CD14-positive monocyte (primary cell): ENCODE data around the gene NNMT. TPM values are rescaled to one million over a fixed set of nuclear protein-coding genes. Genes with fewer than 3 reads are reported as not detected.
A peak's percentile ranks its signal among the peaks of the same experiment; 100 is the strongest.

Source experiments
- DNase-seq, 3 donors: peaks; one replicate each; pipeline ENCODE4 v3.0.0-alpha.2; 2011 to 2022
- H2AFZ ChIP-seq: 2 replicates; pipeline ENCODE4 v1.6.0; 2012; ENCODE audit warnings: mild to moderate bottlenecking, low read depth, low read length, inconsistent platforms; ENCODE audit not compliant: insufficient read depth, poor library complexity, severe bottlenecking
- H3K27ac ChIP-seq, 2 donors: 1 replicate in 1 of 2; 2 replicates in 1 of 2; pipeline ENCODE4 v1.5.1; 2012 to 2013; ENCODE audit warnings: low read length in 2 of 2, control low read depth in 1 of 2, inconsistent platforms in 1 of 2, low read depth in 1 of 2, mild to moderate bottlenecking in 1 of 2
- H3K27me3 ChIP-seq, 2 donors: one replicate each; pipeline versions ENCODE4 v1.6.0 to v1.6.1; 2011 to 2013; ENCODE audit warnings: low read length in 2 of 2; ENCODE audit not compliant: control insufficient read depth in 2 of 2, insufficient read depth in 2 of 2
- H3K36me3 ChIP-seq, 2 donors: replicated peaks in 1 of 2; 1 replicate in 1 of 2; 2 replicates in 1 of 2; pipeline versions ENCODE4 v1.5.1 to v1.6.1; 2012 to 2013; ENCODE audit warnings: low read length in 2 of 2, control low read depth in 1 of 2, inconsistent platforms in 1 of 2, mild to moderate bottlenecking in 1 of 2; ENCODE audit not compliant: insufficient read depth in 2 of 2, control insufficient read depth in 1 of 2
- H3K4me1 ChIP-seq, 2 donors: 1 replicate in 1 of 2; 2 replicates in 1 of 2; pipeline versions ENCODE4 v1.5.1 to v1.6.1; 2012 to 2013; ENCODE audit warnings: low read length in 2 of 2, control low read depth in 1 of 2, inconsistent platforms in 1 of 2, mild to moderate bottlenecking in 1 of 2, moderate library complexity in 1 of 2; ENCODE audit not compliant: insufficient read depth in 2 of 2, control insufficient read depth in 1 of 2
- H3K4me2 ChIP-seq: replicated peaks from 2 replicates; pipeline ENCODE3; 2012; ENCODE audit warnings: low read length, moderate library complexity, mild to moderate bottlenecking; ENCODE audit not compliant: poor library complexity, severe bottlenecking; ENCODE audit errors: extremely low read depth
- H3K4me3 ChIP-seq, 3 experiments: fragments of 200-600 bp in 1 of 3; sonication (generic) in 1 of 3; replicated peaks in 1 of 3; 1 replicate in 2 of 3; 2 replicates in 1 of 3; pipeline ENCODE4 v1.5.1; 2011 to 2013; ENCODE audit warnings: low read length in 3 of 3, mild to moderate bottlenecking in 3 of 3, control low read depth in 2 of 3, low read depth in 2 of 3, inconsistent platforms in 1 of 3, moderate library complexity in 1 of 3
- H3K79me2 ChIP-seq: 2 replicates; pipeline ENCODE4 v1.6.0; 2012; ENCODE audit warnings: mild to moderate bottlenecking, control low read depth, inconsistent platforms, low read length, moderate library complexity; ENCODE audit not compliant: insufficient read depth
- H3K9ac ChIP-seq: 2 replicates; pipeline ENCODE4 v1.6.0; 2017; ENCODE audit warnings: low read length, mild to moderate bottlenecking; ENCODE audit not compliant: insufficient read depth, poor library complexity, severe bottlenecking
- H3K9me3 ChIP-seq, 2 donors: replicated peaks in 1 of 2; 1 replicate in 1 of 2; 2 replicates in 1 of 2; pipeline versions ENCODE4 v1.5.1 to v1.6.1; 2012 to 2013; ENCODE audit warnings: low read length in 2 of 2, control low read depth in 1 of 2; ENCODE audit not compliant: control insufficient read depth in 1 of 2, insufficient read depth in 1 of 2
- H4K20me1 ChIP-seq: 2 replicates; pipeline ENCODE4 v1.6.0; 2012; ENCODE audit warnings: mild to moderate bottlenecking, low read length, control low read depth, moderate library complexity; ENCODE audit not compliant: insufficient read depth
- H3K27ac Mint-ChIP-seq, 7 donors: one replicate each; pipeline ENCODE4 v1.8.0; 2020; ENCODE audit warnings: mild to moderate bottlenecking in 7 of 7, mixed read lengths in 7 of 7, moderate library complexity in 6 of 7, inconsistent platforms in 2 of 7
- H3K27me3 Mint-ChIP-seq, 3 donors: one replicate each; pipeline ENCODE4 v1.8.0; 2021 to 2022; ENCODE audit warnings: low read depth in 3 of 3, mild to moderate bottlenecking in 3 of 3, mixed read lengths in 3 of 3, moderate library complexity in 3 of 3, inconsistent platforms in 1 of 3
- H3K36me3 Mint-ChIP-seq, 2 donors: one replicate each; pipeline ENCODE4 v1.8.0; 2020; ENCODE audit warnings: mixed read lengths in 2 of 2, inconsistent platforms in 1 of 2, mild to moderate bottlenecking in 1 of 2
- H3K4me1 Mint-ChIP-seq: one replicate; pipeline ENCODE4 v1.8.0; 2020; ENCODE audit warnings: mild to moderate bottlenecking, mixed read lengths
- H3K4me3 Mint-ChIP-seq, 2 donors: one replicate each; pipeline ENCODE4 v1.8.0; 2020; ENCODE audit warnings: mild to moderate bottlenecking in 2 of 2, mixed read lengths in 2 of 2, moderate library complexity in 1 of 2
- H3K9me3 Mint-ChIP-seq, 7 donors: one replicate each; pipeline ENCODE4 v1.8.0; 2020 to 2022; ENCODE audit warnings: mixed read lengths in 7 of 7, mild to moderate bottlenecking in 6 of 7, moderate library complexity in 6 of 7, inconsistent platforms in 2 of 7
- WGBS: methylation state at CpG from one replicate; pipeline ENCODE4 v1.1.5; 2013; ENCODE audit warnings: missing lambda C conversion rate; ENCODE audit not compliant: insufficient coverage; 5-methylcytosine and 5-hydroxymethylcytosine counted together
- intact Hi-C, 2 donors: fragments of 100-400 bp; cut with micrococcal nuclease; formaldehyde crosslinking; loops; one replicate each; pipeline versions ENCODE4 v1.15.0 to v1.15.1; 2023
- polyA plus RNA-seq, 3 donors: library from polyadenylated mRNA; depleted of rRNA in 1 of 3; unstranded in 2 of 3; stranded (reverse) in 1 of 3; fragments of 300-500 nt in 2 of 3; fragments of >200 nt in 1 of 3; fragmentation: Illumina TruSeq in 2 of 3; gene quantifications; 1 replicate in 2 of 3; 2 replicates in 1 of 3; pipeline ENCODE4 v1.2.3, GENCODE V29; 2012 to 2021
- TF ChIP-seq, protein P1 (sequence below): fragments of 200-600 bp; IDR thresholded peaks from one replicate; pipeline ENCODE4 v1.8.0; 2022; ENCODE audit warnings: antibody characterized with exemption, mild to moderate bottlenecking

Gene NNMT
- polyA plus RNA-seq, 3 donors, result not detected

DNA sequence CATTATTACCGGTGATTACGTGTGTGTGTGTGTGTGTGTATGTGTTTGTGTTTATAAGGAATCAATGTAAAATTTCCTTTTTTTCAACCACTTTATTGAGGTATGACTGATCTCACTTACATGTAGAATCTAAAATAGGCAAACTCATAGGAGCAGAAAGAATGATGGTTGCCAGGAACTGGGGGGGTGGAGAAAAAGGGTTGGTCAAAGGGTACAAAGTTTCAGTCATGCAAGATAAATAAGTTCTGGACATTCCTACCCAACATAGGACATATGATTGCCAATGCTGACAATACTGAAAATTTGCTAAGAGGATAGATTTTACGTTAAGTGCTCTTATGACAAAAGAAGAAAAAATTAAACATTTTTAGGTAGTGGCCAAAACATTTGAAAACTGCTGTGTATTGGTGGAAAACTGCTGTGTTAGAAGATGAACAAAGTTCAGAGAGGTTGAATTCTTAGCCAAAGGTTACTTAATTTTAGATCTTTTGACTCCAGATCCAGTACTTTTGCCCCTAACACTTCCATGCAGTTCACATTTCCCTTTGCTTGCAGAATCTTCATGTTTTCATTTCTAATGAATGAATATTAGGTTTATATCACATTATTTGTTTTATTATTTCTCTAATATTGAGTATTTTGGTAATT is 49.5 kb downstream of the NNMT start:
- peaks cover 0 to 6% (median 1%) of the 10 kb centered on the region in 3 donors for H3K27me3 Mint-ChIP-seq
- WGBS, result no CpG with 5 or more reads among the region's 3 CpGs
- H3K27me3 ChIP-seq, result no peaks in the 10 kb centered on the region
- H3K4me1 Mint-ChIP-seq, result peaks cover 22% of the 10 kb centered on the region
- H3K36me3 ChIP-seq, result no peaks in the 10 kb centered on the region
- no peak overlapping the region for H3K9ac ChIP-seq
- H3K27ac ChIP-seq, result no peak overlapping the region
- intact Hi-C loops, result loop anchor here in 1 of 2 donors (10.0 kb wide), 2 partner anchors 89 to 419 kb away; partner anchors contain the start of gene REXO2
- TF ChIP-seq, protein P1, sequence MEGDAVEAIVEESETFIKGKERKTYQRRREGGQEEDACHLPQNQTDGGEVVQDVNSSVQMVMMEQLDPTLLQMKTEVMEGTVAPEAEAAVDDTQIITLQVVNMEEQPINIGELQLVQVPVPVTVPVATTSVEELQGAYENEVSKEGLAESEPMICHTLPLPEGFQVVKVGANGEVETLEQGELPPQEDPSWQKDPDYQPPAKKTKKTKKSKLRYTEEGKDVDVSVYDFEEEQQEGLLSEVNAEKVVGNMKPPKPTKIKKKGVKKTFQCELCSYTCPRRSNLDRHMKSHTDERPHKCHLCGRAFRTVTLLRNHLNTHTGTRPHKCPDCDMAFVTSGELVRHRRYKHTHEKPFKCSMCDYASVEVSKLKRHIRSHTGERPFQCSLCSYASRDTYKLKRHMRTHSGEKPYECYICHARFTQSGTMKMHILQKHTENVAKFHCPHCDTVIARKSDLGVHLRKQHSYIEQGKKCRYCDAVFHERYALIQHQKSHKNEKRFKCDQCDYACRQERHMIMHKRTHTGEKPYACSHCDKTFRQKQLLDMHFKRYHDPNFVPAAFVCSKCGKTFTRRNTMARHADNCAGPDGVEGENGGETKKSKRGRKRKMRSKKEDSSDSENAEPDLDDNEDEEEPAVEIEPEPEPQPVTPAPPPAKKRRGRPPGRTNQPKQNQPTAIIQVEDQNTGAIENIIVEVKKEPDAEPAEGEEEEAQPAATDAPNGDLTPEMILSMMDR, result no peak
- DNase-seq, result no peak
- peak overlapping the region in 1 of 7 donors; percentile 35 for H3K27ac Mint-ChIP-seq
- no peaks in the 10 kb centered on the region for H3K79me2 ChIP-seq
- H3K4me3 Mint-ChIP-seq, result no peak overlapping the region
- H3K9me3 ChIP-seq, result no peaks in the 10 kb centered on the region
- H4K20me1 ChIP-seq, result no peaks in the 10 kb centered on the region
- no peak overlapping the region for H3K4me3 ChIP-seq
- peaks cover 6 to 11% of the 10 kb centered on the region in 2 donors for H3K4me1 ChIP-seq
- no peak overlapping the region for H2AFZ ChIP-seq
- H3K9me3 Mint-ChIP-seq, result no peaks in the 10 kb centered on the region
- no peaks in the 10 kb centered on the region for H3K36me3 Mint-ChIP-seq
- no peak overlapping the region for H3K4me2 ChIP-seq

DNA sequence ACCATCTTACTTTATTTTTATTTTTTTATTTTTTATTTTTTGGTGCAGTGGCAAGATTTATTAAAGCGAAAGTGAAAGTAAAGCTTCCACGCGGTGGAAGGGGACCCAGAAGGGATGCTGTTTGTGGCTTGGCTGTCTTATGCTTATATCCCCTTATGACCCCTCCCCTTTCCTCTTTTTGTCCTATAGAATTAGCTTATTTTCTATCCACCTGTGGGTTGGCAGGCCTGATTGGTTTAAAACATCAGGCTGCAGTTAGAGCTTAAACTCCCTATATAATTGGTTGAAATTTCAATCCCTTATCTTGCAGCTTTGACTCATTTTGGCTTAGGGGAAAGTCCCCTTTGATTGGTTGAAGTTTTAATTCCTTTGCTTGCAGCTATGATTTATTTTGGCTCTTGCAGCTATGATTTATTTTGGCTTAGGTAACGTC is 50.5 kb downstream of the NNMT start:
- no peaks in the 10 kb centered on the region for H3K9me3 ChIP-seq
- no peaks in the 10 kb centered on the region for H3K79me2 ChIP-seq
- H3K27ac ChIP-seq, result no peak overlapping the region
- Mint-ChIP-seq H3K9me3 (no peaks in the 10 kb centered on the region), H3K36me3 (no peaks in the 10 kb centered on the region), H3K27ac (peak overlapping the region in 1 of 7 donors; percentile 69), H3K27me3 (peaks cover 0 to 7% (median 4%) of the 10 kb centered on the region in 3 donors), H3K4me3 (peak overlapping the region; percentile 54 to 82), H3K4me1 (peaks cover 14% of the 10 kb centered on the region)
- WGBS, result no CpG with 5 or more reads among the region's 4 CpGs
- H2AFZ ChIP-seq, result peak overlapping the region; percentile 55
- intact Hi-C loops, result loop anchor here in 1 of 2 donors (10.0 kb wide), 2 partner anchors 88 to 418 kb away; partner anchors contain the start of gene REXO2
- no peak overlapping the region for H3K9ac ChIP-seq
- H4K20me1 ChIP-seq, result no peaks in the 10 kb centered on the region
- peak overlapping the region; percentile 50 for H3K4me2 ChIP-seq
- H3K4me1 ChIP-seq, result peaks cover 3 to 7% of the 10 kb centered on the region in 2 donors
- DNase-seq, result peak; percentile 29 to 65 (median 42)
- no peaks in the 10 kb centered on the region for H3K27me3 ChIP-seq
- peak overlapping the region; percentile 31 to 61 (median 45) for H3K4me3 ChIP-seq
- TF ChIP-seq, protein P1, result no peak
- no peaks in the 10 kb centered on the region for H3K36me3 ChIP-seq
